CD8-positive, alpha-beta memory T cell (primary cell): ENCODE measurements around the gene CD22. TPM values are rescaled to one million over a fixed set of nuclear protein-coding genes. Genes with fewer than 3 reads are reported as not detected.

Source experiments
- CTCF ChIA-PET: fragments of 350-600 bp; sonication (Branson Sonifier 250); formaldehyde crosslinking; loops from one replicate; lab custom pipeline; 2021; ENCODE audit warnings: antibody characterized with exemption; lab: Charles Lee
- POLR2A ChIA-PET: fragments of 350-600 bp; sonication (Branson Sonifier 250); formaldehyde crosslinking; loops from one replicate; lab custom pipeline; 2021; ENCODE audit warnings: antibody characterized with exemption; lab: Charles Lee
- DNase-seq, 5 donors: peaks; one replicate each; pipeline versions ENCODE4 v3.0.0 to v3.0.0-alpha.2; 2020 to 2022; ENCODE audit warnings: mixed read lengths in 1 of 5
- H3K27ac ChIP-seq: one replicate; pipeline ENCODE4 v1.7.0; 2013; ENCODE audit warnings: low read depth, mild to moderate bottlenecking, low read length, moderate library complexity
- H3K27me3 ChIP-seq: 2 replicates; pipeline ENCODE4 v1.7.0; 2013; ENCODE audit warnings: low read length, mild to moderate bottlenecking; ENCODE audit not compliant: insufficient read depth, poor library complexity, severe bottlenecking
- H3K36me3 ChIP-seq: 2 replicates; pipeline ENCODE4 v1.7.0; 2013; ENCODE audit warnings: mild to moderate bottlenecking, low read length, moderate library complexity; ENCODE audit not compliant: insufficient read depth
- H3K4me1 ChIP-seq: 2 replicates; pipeline ENCODE4 v1.7.0; 2013; ENCODE audit warnings: mild to moderate bottlenecking, low read length, moderate library complexity; ENCODE audit not compliant: insufficient read depth
- H3K4me3 ChIP-seq: 2 replicates; pipeline ENCODE4 v1.7.0; 2013; ENCODE audit warnings: mild to moderate bottlenecking, low read length
- H3K9me3 ChIP-seq: 2 replicates; pipeline ENCODE4 v1.7.0; 2013; ENCODE audit warnings: mild to moderate bottlenecking, low read length
- H3K27ac Mint-ChIP-seq, 8 donors: one replicate each; pipeline ENCODE4 v1.8.0; 2020 to 2021; ENCODE audit warnings: mixed read lengths in 8 of 8, mild to moderate bottlenecking in 6 of 8, inconsistent platforms in 3 of 8, moderate library complexity in 3 of 8
- H3K27me3 Mint-ChIP-seq, 2 donors: one replicate each; pipeline ENCODE4 v1.8.0; 2020 to 2021; ENCODE audit warnings: mixed read lengths in 2 of 2, mild to moderate bottlenecking in 1 of 2, moderate library complexity in 1 of 2
- H3K36me3 Mint-ChIP-seq, 3 donors: one replicate each; pipeline ENCODE4 v1.8.0; 2020 to 2021; ENCODE audit warnings: mixed read lengths in 3 of 3, inconsistent platforms in 1 of 3, mild to moderate bottlenecking in 1 of 3
- H3K4me1 Mint-ChIP-seq, 3 donors: one replicate each; pipeline ENCODE4 v1.8.0; 2020 to 2021; ENCODE audit warnings: mixed read lengths in 3 of 3, inconsistent platforms in 1 of 3, mild to moderate bottlenecking in 1 of 3
- H3K4me3 Mint-ChIP-seq, 7 donors: one replicate each; pipeline ENCODE4 v1.8.0; 2020 to 2021; ENCODE audit warnings: mixed read lengths in 7 of 7, mild to moderate bottlenecking in 6 of 7, moderate library complexity in 4 of 7, inconsistent platforms in 2 of 7
- H3K9me3 Mint-ChIP-seq, 5 donors: one replicate each; pipeline ENCODE4 v1.8.0; 2020 to 2022; ENCODE audit warnings: mixed read lengths in 5 of 5, mild to moderate bottlenecking in 3 of 5, moderate library complexity in 2 of 5, inconsistent platforms in 1 of 5
- polyA plus RNA-seq: library from polyadenylated mRNA; unstranded; fragments of 300-500 nt; fragmentation: Illumina TruSeq; gene quantifications from one replicate; pipeline ENCODE4 v1.2.3, GENCODE V29; 2021
- total RNA-seq, 2 experiments: library from RNA; stranded (reverse); gene quantifications; one replicate each; pipeline ENCODE4 v1.2.3, GENCODE V29; 2021

Gene CD22
- total and polyA plus RNA-seq, 3 experiments from 2014 or later: 0.09 TPM; not detected in 2

DNA sequence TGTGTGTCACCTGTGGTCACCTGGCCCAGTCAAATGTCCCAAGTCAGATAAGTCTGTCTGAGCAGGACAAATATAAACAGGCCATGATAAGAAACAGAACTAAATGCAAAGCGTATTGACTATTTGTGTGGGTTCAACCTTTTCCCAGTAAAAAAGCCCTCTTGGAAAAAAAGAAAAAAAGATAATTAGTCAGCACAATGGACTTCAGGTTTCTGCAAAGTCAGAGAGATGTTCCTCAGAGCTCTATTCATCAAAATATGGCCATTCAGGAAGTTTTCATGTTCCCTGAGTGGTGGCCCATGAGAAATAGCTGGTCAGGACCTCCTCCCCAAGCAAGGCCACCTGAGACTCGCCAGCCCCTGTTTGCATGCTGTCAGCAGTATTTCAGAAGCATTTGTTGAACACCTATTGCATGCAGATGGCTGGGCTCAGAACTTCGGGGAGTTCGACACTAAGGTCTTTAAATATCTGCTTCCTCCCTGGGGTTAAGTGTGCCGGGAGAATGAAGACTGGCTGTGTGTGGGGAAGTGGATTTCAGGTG lies 32.0 kb downstream of the CD22 start:
- Histone ChIP-seq H3K4me1 (no peaks in the 10 kb centered on the region), H3K27ac (no peak overlapping the region), H3K27me3 (no peaks in the 10 kb centered on the region), H3K4me3 (no peak overlapping the region), H3K9me3 (no peaks in the 10 kb centered on the region), H3K36me3 (no peaks in the 10 kb centered on the region)
- CTCF ChIA-PET: interaction anchor here (1.2 kb wide), 1 partner anchor 8 kb away, joined by 4 read pairs; no protein-coding TSS in a partner anchor
- Mint-ChIP-seq H3K27me3 (peaks cover 18 to 40% of the 10 kb centered on the region in 2 donors), H3K4me3 (no peak overlapping the region), H3K4me1 (peaks cover 5 to 9% (median 5%) of the 10 kb centered on the region in 3 donors), H3K36me3 (no peaks in the 10 kb centered on the region), H3K9me3 (no peaks in the 10 kb centered on the region), H3K27ac (no peak overlapping the region)
- DNase-seq: no peak
- POLR2A ChIA-PET: no interaction called here

DNA sequence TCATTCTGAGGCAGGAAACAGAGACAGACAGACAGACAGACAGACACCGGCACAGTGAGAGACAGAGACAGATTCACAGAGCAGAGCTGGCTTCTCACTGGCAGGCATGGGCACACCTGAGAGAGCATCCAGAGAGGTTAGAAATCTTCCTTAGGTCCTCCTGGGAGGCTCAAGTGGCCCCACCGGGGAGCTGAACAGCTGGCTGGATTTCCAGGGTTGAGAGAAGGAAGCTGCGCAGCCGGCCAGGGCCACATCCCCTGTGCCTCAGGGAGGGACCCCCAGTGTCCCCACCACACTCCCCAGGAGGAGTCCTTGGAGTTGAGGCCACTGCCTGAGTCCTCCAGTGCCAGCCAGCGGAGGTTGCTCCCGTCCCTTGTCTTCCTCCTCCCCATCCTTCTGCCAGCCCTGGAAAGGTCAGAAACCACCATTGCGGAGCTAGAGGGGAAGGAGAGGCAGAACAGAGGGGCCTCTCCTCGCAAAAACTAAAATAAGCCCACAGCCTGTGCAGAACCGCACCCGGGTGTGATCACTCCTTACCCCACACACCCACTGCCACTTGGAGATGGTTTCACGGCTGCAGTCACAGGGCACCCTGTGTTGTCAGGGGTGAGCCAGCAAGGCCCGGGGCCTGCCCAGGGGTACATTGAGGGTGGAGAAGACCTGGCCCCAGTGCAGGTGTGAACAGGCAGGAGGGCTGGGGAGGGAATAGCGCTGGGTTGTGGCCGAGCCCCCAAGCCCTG lies 33.4 kb downstream of the CD22 start:
- H3K4me1 ChIP-seq: no peaks in the 10 kb centered on the region
- ChIA-PET POLR2A (no interaction called here), CTCF (no interaction called here)
- H3K36me3 Mint-ChIP-seq: no peaks in the 10 kb centered on the region
- no peaks in the 10 kb centered on the region for H3K36me3 ChIP-seq
- H3K9me3 Mint-ChIP-seq: no peaks in the 10 kb centered on the region
- H3K27ac Mint-ChIP-seq: no peak overlapping the region
- no peak overlapping the region for H3K4me3 ChIP-seq
- no peak overlapping the region for H3K27ac ChIP-seq
- H3K4me3 Mint-ChIP-seq: no peak overlapping the region
- peaks cover 5 to 9% (median 5%) of the 10 kb centered on the region in 3 donors for H3K4me1 Mint-ChIP-seq
- DNase-seq: no peak
- H3K27me3 Mint-ChIP-seq: peaks cover 16 to 42% of the 10 kb centered on the region in 2 donors
- H3K27me3 ChIP-seq: no peaks in the 10 kb centered on the region
- H3K9me3 ChIP-seq: no peaks in the 10 kb centered on the region

- DNase-seq: no peak
These were observed 34.1 kb downstream of the CD22 start for GRCh38 chr19:35363001-35363590.

DNA sequence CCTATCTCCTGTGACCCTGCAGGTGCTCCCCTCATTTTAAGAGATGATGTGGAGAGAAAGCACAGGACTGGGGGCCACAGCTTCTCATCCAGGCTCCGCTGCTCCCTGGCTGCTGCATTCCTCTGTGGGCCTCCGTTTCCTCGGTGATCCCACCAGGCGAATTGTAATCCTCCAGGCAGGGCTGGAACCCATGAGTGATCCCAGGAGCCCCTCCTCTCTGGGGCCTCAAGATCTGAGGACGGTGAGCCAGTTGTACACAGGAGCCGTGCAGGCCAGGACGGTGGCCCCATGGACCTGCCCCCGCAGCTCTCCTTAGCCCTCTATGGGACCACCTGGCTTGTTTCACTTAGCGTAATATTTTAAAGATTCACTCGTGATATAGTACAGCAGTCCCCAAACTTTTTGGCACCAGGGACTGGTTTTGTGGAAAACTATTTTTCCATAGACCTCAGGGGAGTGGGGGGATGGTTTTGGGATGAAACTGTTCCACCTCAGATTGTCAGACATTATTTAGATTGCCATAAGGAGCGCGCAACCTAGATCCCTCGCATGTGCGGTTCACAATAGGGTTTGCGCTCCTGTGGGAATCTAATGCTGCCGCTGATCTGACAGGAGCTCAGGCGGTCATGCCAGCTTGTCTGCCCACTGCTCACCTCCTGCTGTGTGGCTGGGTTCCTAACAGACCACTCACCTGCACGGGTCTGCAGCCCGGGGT lies 34.9 kb downstream of the CD22 start:
- H3K27ac Mint-ChIP-seq: no peak overlapping the region
- ChIA-PET POLR2A (no interaction called here), CTCF (interaction anchor here (0.6 to 1.0 kb wide), 3 partner anchors 14 to 315 kb away, joined by 3 read pairs; no protein-coding TSS in a partner anchor)
- no peaks in the 10 kb centered on the region for H3K4me1 Mint-ChIP-seq
- no peak overlapping the region for H3K27ac ChIP-seq
- H3K27me3 Mint-ChIP-seq: peaks cover 15 to 37% of the 10 kb centered on the region in 2 donors
- no peak overlapping the region for H3K4me3 Mint-ChIP-seq
- no peaks in the 10 kb centered on the region for H3K36me3 ChIP-seq
- H3K27me3 ChIP-seq: no peaks in the 10 kb centered on the region
- no peaks in the 10 kb centered on the region for H3K9me3 Mint-ChIP-seq
- no peaks in the 10 kb centered on the region for H3K9me3 ChIP-seq
- DNase-seq: no peak
- H3K4me1 ChIP-seq: no peaks in the 10 kb centered on the region
- H3K4me3 ChIP-seq: no peak overlapping the region
- H3K36me3 Mint-ChIP-seq: no peaks in the 10 kb centered on the region

More at GRCh38 chr19:35363001-35363590, 34.1 kb downstream of the CD22 start:
- Mint-ChIP-seq H3K4me3 (no peak overlapping the region), H3K27me3 (peaks cover 15 to 38% of the 10 kb centered on the region in 2 donors), H3K4me1 (peaks cover 2 to 3% (median 3%) of the 10 kb centered on the region in 3 donors), H3K9me3 (no peaks in the 10 kb centered on the region), H3K27ac (no peak overlapping the region), H3K36me3 (no peaks in the 10 kb centered on the region)
- H3K27ac ChIP-seq: no peak overlapping the region
- no peaks in the 10 kb centered on the region for H3K36me3 ChIP-seq
- ChIA-PET POLR2A (no interaction called here), CTCF (interaction anchor here (0.6 to 0.7 kb wide), 2 partner anchors 15 to 315 kb away, joined by 3 read pairs; no protein-coding TSS in a partner anchor)
- H3K27me3 ChIP-seq: no peaks in the 10 kb centered on the region
- H3K9me3 ChIP-seq: no peaks in the 10 kb centered on the region
- H3K4me3 ChIP-seq: no peak overlapping the region
- no peaks in the 10 kb centered on the region for H3K4me1 ChIP-seq

- Mint-ChIP-seq H3K4me3 (no peak overlapping the region), H3K4me1 (no peaks in the 10 kb centered on the region), H3K27ac (no peak overlapping the region), H3K9me3 (no peaks in the 10 kb centered on the region), H3K27me3 (peaks cover 15 to 41% of the 10 kb centered on the region in 2 donors), H3K36me3 (no peaks in the 10 kb centered on the region)
- no peak overlapping the region for H3K4me3 ChIP-seq
- ChIA-PET CTCF (no interaction called here), POLR2A (no interaction called here)
- no peak for DNase-seq
- H3K27ac ChIP-seq: no peak overlapping the region
- H3K9me3 ChIP-seq: no peaks in the 10 kb centered on the region
- H3K36me3 ChIP-seq: no peaks in the 10 kb centered on the region
- H3K27me3 ChIP-seq: no peaks in the 10 kb centered on the region
- no peaks in the 10 kb centered on the region for H3K4me1 ChIP-seq
These were observed 36.3 kb downstream of the CD22 start for GRCh38 chr19:35365303-35365702.

GRCh38 chr19:35368378-35368777 lies 39.4 kb downstream of the CD22 start:
- H3K36me3 Mint-ChIP-seq: no peaks in the 10 kb centered on the region
- Histone ChIP-seq H3K4me3 (no peak overlapping the region), H3K27me3 (no peaks in the 10 kb centered on the region), H3K9me3 (no peaks in the 10 kb centered on the region), H3K27ac (no peak overlapping the region), H3K4me1 (no peaks in the 10 kb centered on the region), H3K36me3 (no peaks in the 10 kb centered on the region)
- H3K27me3 Mint-ChIP-seq: peaks cover 8 to 29% of the 10 kb centered on the region in 2 donors
- no peaks in the 10 kb centered on the region for H3K4me1 Mint-ChIP-seq
- no peaks in the 10 kb centered on the region for H3K9me3 Mint-ChIP-seq
- POLR2A ChIA-PET: no interaction called here
- CTCF ChIA-PET: no interaction called here
- H3K4me3 Mint-ChIP-seq: no peak overlapping the region
- no peak overlapping the region for H3K27ac Mint-ChIP-seq
- no peak for DNase-seq

- H3K27ac Mint-ChIP-seq: no peak overlapping the region
- no peak overlapping the region for H3K4me3 Mint-ChIP-seq
- no peak overlapping the region for H3K27ac ChIP-seq
- no peaks in the 10 kb centered on the region for H3K4me1 ChIP-seq
- H3K4me3 ChIP-seq: no peak overlapping the region
- H3K9me3 Mint-ChIP-seq: no peaks in the 10 kb centered on the region
- ChIA-PET POLR2A (no interaction called here), CTCF (no interaction called here)
- peaks cover 8 to 26% of the 10 kb centered on the region in 2 donors for H3K27me3 Mint-ChIP-seq
- no peaks in the 10 kb centered on the region for H3K27me3 ChIP-seq
- H3K36me3 Mint-ChIP-seq: no peaks in the 10 kb centered on the region
- H3K36me3 ChIP-seq: no peaks in the 10 kb centered on the region
- H3K9me3 ChIP-seq: no peaks in the 10 kb centered on the region
- H3K4me1 Mint-ChIP-seq: no peaks in the 10 kb centered on the region
- DNase-seq: no peak
These were observed 40.5 kb downstream of the CD22 start for GRCh38 chr19:35369522-35369921.

DNA sequence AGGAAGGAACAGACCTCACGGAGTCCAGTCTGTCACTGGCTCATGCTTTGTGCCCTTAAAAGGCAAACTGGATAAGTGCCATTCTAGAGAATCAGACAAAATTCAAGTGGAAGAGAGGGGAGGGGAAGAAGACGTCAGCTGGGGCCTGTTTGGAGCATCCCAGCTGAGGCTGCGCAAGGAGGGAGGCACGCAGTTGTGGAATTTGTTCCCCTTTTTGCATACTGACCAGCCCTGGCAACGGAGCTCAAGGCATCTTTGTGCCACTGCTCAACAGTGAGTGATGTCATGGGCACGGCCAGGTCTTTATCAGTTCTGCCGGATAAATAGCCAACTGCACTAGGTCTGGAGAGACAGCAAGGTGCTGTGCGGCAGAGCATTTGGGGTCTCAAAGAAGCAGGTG lies 41.7 kb downstream of the CD22 start, which contains the start of gene GPR42:
Gene GPR42 (plus strand): TSS at position 347 of the 400 bp plus-strand sequence. CDS start 292 bp downstream, outside the sequence.
- H3K4me1 Mint-ChIP-seq: peaks cover 0 to 8% (median 2%) of the 10 kb centered on the region in 3 donors
- no peak within 1 kb of the TSS for H3K4me3 ChIP-seq
- H3K36me3 ChIP-seq: no peaks in the 10 kb centered on the region
- no peaks in the 10 kb centered on the region for H3K27me3 ChIP-seq
- CTCF ChIA-PET: no interaction called here
- no peaks in the 10 kb centered on the region for H3K36me3 Mint-ChIP-seq
- H3K9me3 Mint-ChIP-seq: no peaks in the 10 kb centered on the region
- no peaks in the 10 kb centered on the region for H3K4me1 ChIP-seq
- H3K27ac Mint-ChIP-seq: no peak within 1 kb of the TSS
- H3K27me3 Mint-ChIP-seq: peaks cover 11 to 15% of the 10 kb centered on the region in 2 donors
- H3K27ac ChIP-seq: no peak within 1 kb of the TSS
- H3K9me3 ChIP-seq: no peaks in the 10 kb centered on the region
- H3K4me3 Mint-ChIP-seq: no peak within 1 kb of the TSS
- POLR2A ChIA-PET: no interaction called here
- DNase-seq: no peak
